GDM1 (cell line): ENCODE results near the gene CFAP97D1.
A peak's percentile ranks its signal among the peaks of the same experiment; 100 is the strongest.

Experiments used
- DNase-seq: peaks from one replicate; lab custom pipeline; 2025; lab: John Stamatoyannopoulos, UW

Gene CFAP97D1

GRCh38 chr17:43780135-43780534 lies at the start of gene CFAP97D1:
TSS of gene CFAP97D1 (plus strand) at chr17:43780435. CDS start at chr17:43780463, 28 bp downstream.
- DNase-seq = no peak

- no peak for DNase-seq
Measured at GRCh38 chr17:43732958-43733357, 47.3 kb upstream of the CFAP97D1 start.

DNA sequence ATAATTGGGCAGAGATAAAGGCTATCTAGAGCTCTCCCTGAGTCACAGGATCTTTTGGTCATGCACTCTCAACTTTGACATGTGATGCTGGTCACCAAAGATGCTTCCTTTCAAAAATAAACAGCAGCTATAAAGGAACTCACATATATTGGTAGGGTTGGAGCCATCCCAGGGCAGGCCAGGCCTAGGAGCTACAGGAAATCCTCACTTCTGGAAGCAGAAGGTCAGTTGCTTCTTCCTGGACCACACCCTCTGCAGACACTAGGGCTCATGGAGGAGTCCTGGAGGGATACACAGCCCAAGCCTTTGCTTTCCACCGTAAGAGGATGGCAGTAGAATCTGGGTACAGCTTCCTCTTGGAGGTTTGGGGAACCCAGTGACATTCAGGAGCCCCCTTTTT lies 46.3 kb upstream of the CFAP97D1 start:
- no peak for DNase-seq

- no peak for DNase-seq
Measured at GRCh38 chr17:43734376-43734775, 45.9 kb upstream of the CFAP97D1 start.

- DNase-seq = no peak
Measured at GRCh38 chr17:43736389-43736788, 43.8 kb upstream of the CFAP97D1 start.

DNA sequence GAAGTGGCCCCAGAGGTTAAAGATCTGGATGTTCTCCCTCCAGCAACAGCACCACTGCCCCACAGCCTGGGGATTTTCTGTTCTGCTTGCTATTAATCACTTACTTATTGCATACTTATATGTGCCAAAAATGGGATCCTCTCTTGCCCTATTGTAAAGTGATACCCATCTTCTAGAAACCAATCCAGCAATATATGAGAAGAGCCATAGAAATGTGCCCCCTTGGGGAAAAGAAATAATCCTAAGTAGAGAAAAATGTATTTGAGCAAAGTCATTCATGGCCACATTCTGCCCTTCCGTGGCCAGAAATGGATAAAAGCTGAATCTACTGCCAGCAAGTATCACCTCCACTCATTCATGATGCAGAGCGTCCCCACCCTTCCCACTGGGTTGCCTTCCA lies 42.5 kb upstream of the CFAP97D1 start:
- DNase-seq = no peak

DNA sequence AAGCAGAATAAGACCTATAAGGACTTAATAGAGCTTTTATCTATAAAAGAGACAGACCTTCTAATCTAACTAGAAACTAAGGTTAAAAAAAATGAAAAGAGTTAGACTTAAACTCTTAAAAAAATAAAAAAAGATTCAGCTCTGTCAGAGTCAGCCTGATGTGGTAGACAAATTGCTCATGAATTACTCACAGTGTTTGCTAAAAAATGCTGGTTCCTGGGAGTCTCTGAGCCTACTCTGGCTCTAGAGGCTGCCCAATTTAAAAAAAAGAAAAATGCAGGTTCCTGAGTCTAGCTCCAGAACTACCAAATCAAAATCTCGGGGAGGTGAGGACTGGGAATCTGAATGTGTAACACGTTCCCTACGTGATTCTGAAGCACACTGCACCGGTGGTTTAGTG lies 39.7 kb upstream of the CFAP97D1 start:
- no peak for DNase-seq

DNA sequence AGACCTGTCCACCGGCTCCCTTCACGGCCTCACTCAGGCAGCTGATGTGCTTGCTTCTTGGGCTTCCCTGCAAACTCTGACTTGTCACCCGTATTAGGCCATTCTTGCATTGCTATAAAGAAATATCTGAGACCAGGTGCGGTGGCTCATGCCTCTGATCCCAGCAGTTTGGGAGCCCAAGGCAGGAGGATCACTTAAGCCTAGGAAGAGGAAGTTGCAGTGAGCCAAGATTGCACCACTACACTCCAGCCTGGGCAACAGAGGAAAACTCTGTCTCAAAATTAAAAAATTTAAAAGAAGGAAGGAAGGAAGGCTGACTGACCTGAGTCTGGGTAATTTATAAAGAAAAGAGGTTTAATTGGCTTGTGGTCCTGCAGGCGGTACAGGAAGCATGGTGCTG lies 38.6 kb upstream of the CFAP97D1 start:
- DNase-seq = no peak

GRCh38 chr17:43745541-43745940 lies 34.7 kb upstream of the CFAP97D1 start:
- DNase-seq = peak; percentile 32

GRCh38 chr17:43750153-43750552 lies 30.1 kb upstream of the CFAP97D1 start:
- no peak for DNase-seq

GRCh38 chr17:43753493-43754129 lies 26.6 kb upstream of the CFAP97D1 start:
- DNase-seq = no peak

DNA sequence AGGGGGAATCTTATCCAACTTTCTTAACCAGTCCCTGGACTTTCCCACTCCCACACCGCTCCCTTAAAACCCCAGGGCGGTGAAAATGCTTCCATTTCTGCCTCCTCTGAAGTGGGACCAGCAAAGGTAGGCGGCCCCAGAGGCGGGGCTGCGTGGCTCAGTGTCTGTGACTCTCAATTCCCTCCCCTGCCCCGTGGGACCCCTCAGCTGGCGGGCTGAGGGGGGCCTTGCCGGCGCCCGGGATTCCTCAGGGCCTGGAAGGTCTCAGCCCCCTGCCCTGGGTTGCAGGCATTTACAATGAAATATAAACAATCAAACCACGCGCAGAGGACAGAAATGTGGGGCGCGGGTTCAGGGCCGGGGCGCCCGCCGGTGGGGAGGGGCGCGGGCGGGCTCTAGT lies 25.3 kb upstream of the CFAP97D1 start:
- DNase-seq = no peak

DNA sequence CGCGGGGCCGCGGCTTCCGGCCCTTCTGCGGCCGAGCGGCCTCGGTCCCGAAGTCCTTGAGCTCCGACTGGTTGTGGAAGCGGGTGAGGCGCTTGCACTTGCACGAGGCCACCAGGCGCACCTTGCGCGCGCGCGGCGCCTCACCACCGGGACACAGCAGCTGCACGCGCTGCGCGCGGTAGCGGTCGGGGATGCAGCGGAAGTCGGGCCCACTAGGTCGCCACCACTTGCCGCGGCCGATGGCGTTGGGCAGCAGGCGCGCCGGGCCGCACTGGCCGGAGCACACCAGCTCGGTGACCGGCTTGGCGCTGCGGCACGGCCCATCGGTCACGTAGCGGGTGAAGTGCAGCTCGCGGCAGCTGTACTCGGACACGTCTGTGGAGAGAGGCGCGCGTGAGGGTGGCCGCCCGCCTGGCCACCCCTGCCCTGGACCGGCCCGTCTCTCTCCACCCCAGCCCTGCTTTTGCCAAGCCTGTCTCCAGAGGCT lies 24.8 kb upstream of the CFAP97D1 start:
- DNase-seq = no peak

GRCh38 chr17:43756201-43756600 lies 24.0 kb upstream of the CFAP97D1 start:
- no peak for DNase-seq

DNA sequence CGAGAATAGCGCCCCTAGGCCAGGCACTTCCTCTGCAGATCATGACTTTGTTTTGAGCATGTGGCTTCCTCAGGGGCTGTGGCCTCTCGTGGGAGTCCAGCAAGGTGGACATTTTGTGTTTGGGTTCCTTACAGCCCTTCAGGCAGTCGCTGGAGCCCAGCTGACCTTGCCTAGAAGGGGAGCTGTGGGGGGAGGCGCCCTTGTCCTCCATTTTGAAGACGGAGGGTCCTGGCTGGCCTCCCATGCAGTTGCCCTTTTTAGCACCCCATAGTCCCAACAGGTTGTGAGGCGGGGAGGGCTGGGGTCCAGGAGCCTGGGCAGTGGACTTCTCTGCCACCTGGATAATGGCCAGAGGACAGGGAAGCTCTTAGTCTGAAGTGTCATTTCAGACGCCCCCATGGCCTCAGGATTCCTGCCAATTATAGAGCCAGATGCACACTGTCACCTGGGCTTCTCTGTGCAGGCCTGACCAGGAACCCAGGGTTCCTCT lies 23.0 kb upstream of the CFAP97D1 start:
- DNase-seq = no peak

- DNase-seq = no peak
Measured at GRCh38 chr17:43758086-43758485, 22.1 kb upstream of the CFAP97D1 start.

- no peak for DNase-seq
Measured at GRCh38 chr17:43758497-43759174, 21.6 kb upstream of the CFAP97D1 start, which contains the start of gene SOST. TSS of gene SOST (minus strand) at chr17:43758791. CDS start at chr17:43758741, 50 bp downstream.

DNA sequence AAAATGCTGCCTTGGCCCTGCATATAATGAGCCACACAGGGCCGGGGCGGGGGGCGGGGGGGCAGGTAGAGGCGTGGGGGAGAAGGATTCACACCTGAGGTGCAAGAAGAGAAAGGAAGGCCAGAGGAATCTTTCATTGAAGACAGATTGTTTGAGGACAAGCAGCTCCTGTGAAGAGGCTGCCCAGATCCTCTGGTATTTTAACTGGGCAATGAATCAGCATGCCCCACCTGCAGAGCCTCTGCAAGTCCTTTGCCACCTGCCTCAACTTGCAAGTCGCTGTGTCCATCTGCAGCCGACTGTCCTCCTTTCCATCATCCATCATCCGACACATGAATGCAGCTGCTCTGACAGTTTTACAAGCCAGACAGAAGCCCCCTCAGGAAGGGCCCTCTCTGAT lies 20.4 kb upstream of the CFAP97D1 start:
- DNase-seq = no peak

DNA sequence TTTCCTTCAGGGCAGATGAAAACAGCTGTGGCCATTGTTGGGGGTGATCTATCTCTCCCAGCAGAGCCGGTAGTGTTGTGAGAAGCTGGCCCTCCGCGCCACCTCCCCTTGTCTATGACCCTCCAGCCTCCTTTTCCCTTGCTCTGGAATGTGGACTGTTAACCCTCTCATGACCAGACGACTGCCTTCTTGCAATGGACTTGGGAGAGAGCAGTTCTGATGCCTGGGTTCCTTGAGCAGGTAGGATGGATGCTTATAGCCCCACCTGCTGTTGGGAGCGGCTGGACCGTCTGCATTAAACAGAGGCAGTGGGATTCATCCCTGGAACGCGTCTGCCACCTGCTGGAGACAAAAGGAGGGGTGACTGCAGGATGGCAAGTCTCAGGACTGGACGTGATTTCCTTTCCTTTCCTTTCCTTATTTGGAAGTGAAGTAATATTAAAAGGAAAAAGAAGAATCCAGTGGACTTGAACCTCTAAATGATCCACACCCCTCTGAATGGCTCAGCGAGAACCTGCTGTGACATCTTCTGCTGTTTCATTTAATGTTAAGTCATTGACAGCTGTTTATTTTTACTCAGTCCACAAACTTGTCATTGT lies 19.9 kb upstream of the CFAP97D1 start:
- DNase-seq = peak; percentile 77

DNA sequence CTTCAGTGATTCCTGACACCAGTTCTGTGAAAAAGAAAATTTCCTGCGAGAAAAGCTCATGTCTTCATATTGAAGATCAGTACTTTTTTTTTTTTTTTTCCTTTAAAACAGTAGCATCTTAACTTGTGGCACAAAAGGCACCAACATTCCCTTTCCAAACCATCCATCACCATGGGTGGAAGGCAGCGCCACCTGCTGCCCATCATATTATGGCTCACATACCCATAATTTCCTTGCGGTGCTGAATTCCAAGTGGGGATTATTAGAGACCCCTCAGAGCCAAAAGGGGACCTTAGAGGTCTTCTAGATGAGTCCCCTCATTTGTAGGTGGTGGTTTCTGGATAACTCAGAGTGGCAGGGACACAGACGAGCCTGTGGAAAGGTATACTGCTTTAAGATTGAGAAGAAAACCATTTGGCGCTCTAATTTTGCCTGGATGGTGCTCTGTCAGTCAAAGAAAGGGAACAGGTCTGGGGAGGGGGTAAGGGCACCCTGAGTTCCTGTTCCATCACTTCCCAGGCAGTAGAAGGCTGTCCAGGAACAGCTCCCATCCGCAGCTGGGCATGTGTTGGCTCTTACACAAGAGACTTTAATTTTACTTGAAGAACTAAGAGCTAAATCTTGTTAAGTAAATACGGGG lies 13.7 kb upstream of the CFAP97D1 start:
- DNase-seq = no peak

DNA sequence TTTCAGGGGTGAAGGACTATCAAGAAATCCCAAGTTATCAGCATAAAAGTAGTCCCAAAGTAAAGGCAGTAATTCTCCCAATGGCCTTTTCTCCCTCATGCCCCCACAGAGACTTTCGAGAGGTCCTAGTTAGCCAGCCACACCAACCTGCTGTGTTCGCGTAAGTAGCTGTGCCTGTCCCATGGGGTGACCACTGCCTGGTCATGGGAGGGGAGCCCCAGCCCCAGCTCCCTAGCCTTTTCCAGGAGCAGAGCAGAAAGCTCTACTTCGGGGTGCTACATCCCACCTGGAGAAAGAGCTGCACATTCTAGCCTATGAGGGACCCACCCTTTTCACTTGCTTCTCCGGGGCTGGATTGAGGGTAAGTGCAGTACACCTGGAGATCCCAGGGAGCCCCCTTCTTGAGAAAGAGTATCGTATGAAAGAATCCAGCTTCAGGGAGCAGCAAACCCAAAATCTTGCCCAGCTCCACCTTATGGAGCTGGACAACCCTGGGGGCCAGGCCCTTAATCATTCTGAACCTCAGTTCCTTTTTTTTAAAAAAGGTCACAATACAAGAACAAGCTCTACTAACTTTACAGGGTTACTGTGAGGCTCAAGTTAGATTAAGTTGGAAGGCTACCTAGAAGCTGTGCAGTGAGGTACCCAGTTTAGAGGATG lies 13.1 kb upstream of the CFAP97D1 start:
- no peak for DNase-seq

- no peak for DNase-seq
Measured at GRCh38 chr17:43767713-43768059, 12.5 kb upstream of the CFAP97D1 start.
